KMS-11 (cell line): ENCODE measurements around the gene CYP27A1.

Experiments
- H2AFZ ChIP-seq: fragments of 200-600 bp; sonication (generic); 2 replicates; pipeline ENCODE4 v1.6.1; 2016; ENCODE audit warnings: antibody characterized with exemption, mixed run types, low read depth
- H3K27ac ChIP-seq: fragments of 200-600 bp; sonication (generic); 2 replicates; pipeline ENCODE4 v1.6.1; 2016; ENCODE audit warnings: mild to moderate bottlenecking, mixed run types
- H3K27me3 ChIP-seq: fragments of 200-600 bp; sonication (generic); 2 replicates; pipeline ENCODE4 v1.6.1; 2017; ENCODE audit warnings: mild to moderate bottlenecking, low read depth, mixed run types, moderate library complexity; ENCODE audit not compliant: insufficient read depth
- H3K36me3 ChIP-seq: fragments of 200-600 bp; sonication (generic); 2 replicates; pipeline ENCODE4 v1.6.1; 2017; ENCODE audit warnings: mild to moderate bottlenecking, mixed run types; ENCODE audit not compliant: insufficient read depth
- H3K4me1 ChIP-seq: fragments of 200-600 bp; sonication (generic); 2 replicates; pipeline ENCODE4 v1.6.1; 2016; ENCODE audit warnings: mild to moderate bottlenecking, low read depth, mixed run types; ENCODE audit not compliant: poor library complexity, severe bottlenecking
- H3K4me2 ChIP-seq: fragments of 200-600 bp; sonication (generic); 2 replicates; pipeline ENCODE4 v1.7.0; 2016; ENCODE audit warnings: mild to moderate bottlenecking, mixed run types
- H3K4me3 ChIP-seq: fragments of 200-600 bp; sonication (generic); IDR thresholded peaks from 2 replicates; pipeline ENCODE4 v1.6.1; 2017; ENCODE audit warnings: low read depth, low read length, mixed read lengths; ENCODE audit not compliant: insufficient read depth
- H3K79me2 ChIP-seq: fragments of 200-600 bp; sonication (generic); 2 replicates; pipeline ENCODE4 v1.6.1; 2016; ENCODE audit warnings: low read depth, mixed run types; ENCODE audit not compliant: insufficient read depth
- H3K9ac ChIP-seq: fragments of 200-600 bp; sonication (generic); 2 replicates; pipeline ENCODE4 v1.6.1; 2016; ENCODE audit warnings: mild to moderate bottlenecking, mixed run types
- H4K20me1 ChIP-seq: fragments of 200-600 bp; sonication (generic); 2 replicates; pipeline ENCODE4 v1.6.1; 2016; ENCODE audit warnings: mild to moderate bottlenecking, mixed run types; ENCODE audit not compliant: insufficient read depth
- CTCF ChIP-seq: fragments of 200-600 bp; sonication (generic); conservative IDR thresholded peaks from 2 replicates; pipeline ENCODE4 v1.6.1; 2017; ENCODE audit warnings: low read depth, mild to moderate bottlenecking, antibody characterized with exemption, low read length, moderate library complexity, mixed read lengths

The CYP27A1 gene

DNA sequence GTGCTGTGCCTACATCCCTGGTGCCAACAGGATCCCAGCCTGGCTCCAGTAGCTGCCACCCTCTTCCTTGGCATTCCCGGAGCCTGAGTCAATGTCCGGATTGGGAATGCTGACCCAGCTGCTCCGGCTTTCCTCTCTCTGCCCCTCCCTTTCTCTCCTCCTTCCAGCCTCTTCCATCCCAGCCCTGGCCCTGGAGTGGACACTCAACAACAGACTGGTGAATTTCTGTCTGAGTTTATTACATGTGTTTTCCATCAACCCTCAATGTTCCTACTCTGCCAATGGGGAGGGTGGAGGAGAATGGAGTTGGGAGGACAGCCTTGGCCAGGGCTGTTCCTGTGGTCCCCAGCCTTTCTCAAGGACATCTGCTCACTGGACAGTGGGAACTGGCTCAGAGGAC is 50.6 kb downstream of the CYP27A1 start:
- Histone ChIP-seq H3K36me3 (no peaks in the 10 kb centered on the region), H3K27me3 (no peaks in the 10 kb centered on the region), H2AFZ (no peak overlapping the region), H3K27ac (no peak overlapping the region), H3K79me2 (no peaks in the 10 kb centered on the region), H3K9ac (no peak overlapping the region), H3K4me3 (no peak overlapping the region), H4K20me1 (no peaks in the 10 kb centered on the region), H3K4me1 (peaks cover 48% of the 10 kb centered on the region), H3K4me2 (no peak overlapping the region)
- no peak for TF ChIP-seq CTCF

DNA sequence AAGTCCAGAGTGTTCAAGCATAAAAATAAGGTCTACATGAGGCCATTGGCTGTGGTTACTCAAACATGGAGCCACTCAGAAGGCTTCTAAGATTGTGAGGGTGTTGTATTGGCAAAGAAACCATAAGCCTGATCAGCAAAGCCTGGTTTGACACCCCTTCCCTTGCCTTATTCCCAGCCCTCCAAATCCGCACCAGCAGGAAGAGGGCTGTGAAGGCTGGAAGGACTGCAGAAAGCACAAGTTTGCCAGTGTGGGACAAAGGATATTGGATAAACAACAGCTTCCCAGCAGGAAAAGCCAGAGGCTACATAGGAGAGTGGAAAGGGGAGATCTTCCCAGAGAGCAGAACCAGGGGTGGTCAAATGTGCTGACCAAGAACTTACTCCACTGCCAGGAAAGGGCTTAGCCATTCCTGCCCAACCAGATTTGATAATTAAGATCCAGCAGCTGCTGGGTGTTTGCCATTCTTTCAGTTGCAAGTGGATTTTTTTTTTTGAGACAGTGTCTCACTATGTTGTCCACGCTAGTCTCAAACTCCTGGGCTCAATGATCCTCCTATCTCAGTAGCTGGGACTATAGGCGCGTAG is 51.2 kb downstream of the CYP27A1 start:
- Histone ChIP-seq H3K79me2 (no peaks in the 10 kb centered on the region), H3K4me1 (peaks cover 48% of the 10 kb centered on the region), H3K27me3 (no peaks in the 10 kb centered on the region), H4K20me1 (no peaks in the 10 kb centered on the region), H2AFZ (no peak overlapping the region), H3K4me2 (no peak overlapping the region), H3K36me3 (no peaks in the 10 kb centered on the region), H3K27ac (no peak overlapping the region), H3K4me3 (no peak overlapping the region), H3K9ac (no peak overlapping the region)
- no peak for TF ChIP-seq CTCF

- H3K4me3 ChIP-seq, result peak overlapping the region; percentile 72
- H3K4me1 ChIP-seq, result peaks cover 48% of the 10 kb centered on the region
- H3K9ac ChIP-seq, result no peak overlapping the region
- H3K27ac ChIP-seq, result peak overlapping the region; percentile 29
- H3K36me3 ChIP-seq, result no peaks in the 10 kb centered on the region
- no peak for TF ChIP-seq CTCF
- H4K20me1 ChIP-seq, result no peaks in the 10 kb centered on the region
- peak overlapping the region; percentile 86 for H3K4me2 ChIP-seq
- H3K27me3 ChIP-seq, result no peaks in the 10 kb centered on the region
- H3K79me2 ChIP-seq, result no peaks in the 10 kb centered on the region
- peak overlapping the region; percentile 44; the same call in 1 of the 2 replicates for H2AFZ ChIP-seq
These were observed 52.7 kb downstream of the CYP27A1 start for GRCh38 chr2:218834685-218835084.

DNA sequence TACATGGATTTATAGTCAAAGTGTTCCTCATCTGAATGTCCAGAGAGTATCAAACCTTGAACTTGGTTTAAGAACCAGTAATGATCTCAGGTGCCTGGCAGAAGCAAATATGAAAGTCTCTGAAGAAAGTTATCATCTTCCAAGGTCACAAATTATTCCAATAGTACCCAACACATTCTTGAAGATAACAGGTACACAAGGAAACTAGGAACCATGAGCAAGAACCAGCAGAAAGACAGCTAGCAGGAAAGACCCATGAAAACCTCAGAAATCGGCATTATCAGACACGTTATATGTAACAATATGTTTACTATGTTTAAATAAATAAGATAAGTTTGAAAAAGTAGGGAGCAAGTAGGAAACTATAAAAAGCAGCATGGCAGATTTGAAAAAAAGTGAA is 55.5 kb downstream of the CYP27A1 start:
- no peak overlapping the region for H3K9ac ChIP-seq
- H3K4me2 ChIP-seq, result no peak overlapping the region
- H3K4me3 ChIP-seq, result no peak overlapping the region
- no peaks in the 10 kb centered on the region for H3K79me2 ChIP-seq
- no peak overlapping the region for H3K27ac ChIP-seq
- no peak for TF ChIP-seq CTCF
- H2AFZ ChIP-seq, result no peak overlapping the region
- H3K36me3 ChIP-seq, result no peaks in the 10 kb centered on the region
- H4K20me1 ChIP-seq, result no peaks in the 10 kb centered on the region
- no peaks in the 10 kb centered on the region for H3K27me3 ChIP-seq
- H3K4me1 ChIP-seq, result peaks cover 37% of the 10 kb centered on the region
